BJ (cell line): ENCODE measurements around the gene ZBTB3. TPM values are rescaled to one million over a fixed set of nuclear protein-coding genes. Genes with fewer than 3 reads are reported as not detected.

Experiments used
- CTCF ChIA-PET: fragments of 350-600 bp; formaldehyde crosslinking; extraction: SDS; loops from one replicate; lab custom pipeline; 2021; ENCODE audit warnings: antibody characterized with exemption, inconsistent platforms; lab: Yijun Ruan, JAX
- POLR2A ChIA-PET: fragments of 300-600 bp; sonication (Branson Sonifier 250); formaldehyde crosslinking; extraction: SDS; loops from one replicate; lab custom pipeline; 2021; ENCODE audit warnings: antibody characterized with exemption; lab: Charles Lee
- DNase-seq: peaks from one replicate; pipeline ENCODE4 v3.0.0-alpha.2; 2011; ENCODE audit warnings: low read depth
- H3K27me3 ChIP-seq: 2 replicates; pipeline ENCODE4 v1.6.0; 2011; ENCODE audit warnings: low read length; ENCODE audit not compliant: control insufficient read depth, insufficient read depth
- H3K36me3 ChIP-seq: 2 replicates; pipeline ENCODE4 v1.5.1; 2011; ENCODE audit warnings: low read length; ENCODE audit not compliant: control insufficient read depth, insufficient read depth
- H3K4me3 ChIP-seq: 2 replicates; pipeline ENCODE4 v1.5.1; 2011; ENCODE audit warnings: low read depth, mild to moderate bottlenecking, control low read depth, low read length
- polyA plus RNA-seq: library from polyadenylated mRNA; depleted of rRNA; stranded (reverse); fragments of >200 nt; gene quantifications from 2 replicates; pipeline ENCODE4 v1.2.3, GENCODE V29; 2011
- TF ChIP-seq, protein P1 (sequence below): IDR thresholded peaks from 2 replicates; pipeline ENCODE4 v1.5.1; 2011; ENCODE audit warnings: low read depth, mild to moderate bottlenecking, control low read depth, inconsistent platforms, low read length, moderate library complexity; ENCODE audit not compliant: insufficient read depth

The ZBTB3 gene
- polyA plus RNA-seq, 1 experiment: 3.8 TPM

DNA sequence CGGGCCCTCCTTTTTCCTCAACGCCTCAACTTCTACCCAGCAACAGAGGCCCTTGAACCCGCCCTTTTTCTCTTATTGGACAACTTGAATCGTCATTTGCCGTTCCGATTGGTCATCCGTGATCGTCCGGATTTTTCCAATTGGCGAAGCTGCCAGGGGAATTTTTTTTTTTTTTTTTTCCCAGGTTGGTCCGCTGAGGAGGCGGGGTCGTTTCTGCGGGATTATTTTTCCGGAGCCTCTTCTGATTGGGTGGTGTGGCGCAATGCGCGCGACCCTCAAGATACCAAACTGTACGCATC, 26.1 kb downstream of the ZBTB3 start:
- H3K27me3 ChIP-seq: no peaks in the 10 kb centered on the region
- peak overlapping the region; percentile 88 for H3K4me3 ChIP-seq
- H3K36me3 ChIP-seq: peaks cover 3% of the 10 kb centered on the region; the same call in 1 of the 2 replicates
- CTCF ChIA-PET: interaction anchor here (0.6 to 1.4 kb wide), 7 partner anchors 11 to 130 kb away, joined by 3 read pairs; partner anchors contain the start of gene BSCL2
- TF ChIP-seq, protein P1, sequence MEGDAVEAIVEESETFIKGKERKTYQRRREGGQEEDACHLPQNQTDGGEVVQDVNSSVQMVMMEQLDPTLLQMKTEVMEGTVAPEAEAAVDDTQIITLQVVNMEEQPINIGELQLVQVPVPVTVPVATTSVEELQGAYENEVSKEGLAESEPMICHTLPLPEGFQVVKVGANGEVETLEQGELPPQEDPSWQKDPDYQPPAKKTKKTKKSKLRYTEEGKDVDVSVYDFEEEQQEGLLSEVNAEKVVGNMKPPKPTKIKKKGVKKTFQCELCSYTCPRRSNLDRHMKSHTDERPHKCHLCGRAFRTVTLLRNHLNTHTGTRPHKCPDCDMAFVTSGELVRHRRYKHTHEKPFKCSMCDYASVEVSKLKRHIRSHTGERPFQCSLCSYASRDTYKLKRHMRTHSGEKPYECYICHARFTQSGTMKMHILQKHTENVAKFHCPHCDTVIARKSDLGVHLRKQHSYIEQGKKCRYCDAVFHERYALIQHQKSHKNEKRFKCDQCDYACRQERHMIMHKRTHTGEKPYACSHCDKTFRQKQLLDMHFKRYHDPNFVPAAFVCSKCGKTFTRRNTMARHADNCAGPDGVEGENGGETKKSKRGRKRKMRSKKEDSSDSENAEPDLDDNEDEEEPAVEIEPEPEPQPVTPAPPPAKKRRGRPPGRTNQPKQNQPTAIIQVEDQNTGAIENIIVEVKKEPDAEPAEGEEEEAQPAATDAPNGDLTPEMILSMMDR: no peak
- POLR2A ChIA-PET: interaction anchor here (0.6 to 2.2 kb wide), 7 partner anchors 18 to 301 kb away, joined by 4 to 12 read pairs (median 6); partner anchors contain the start of genes C11orf98, CSKMT and MTA2
- peak; percentile 82 for DNase-seq

DNA sequence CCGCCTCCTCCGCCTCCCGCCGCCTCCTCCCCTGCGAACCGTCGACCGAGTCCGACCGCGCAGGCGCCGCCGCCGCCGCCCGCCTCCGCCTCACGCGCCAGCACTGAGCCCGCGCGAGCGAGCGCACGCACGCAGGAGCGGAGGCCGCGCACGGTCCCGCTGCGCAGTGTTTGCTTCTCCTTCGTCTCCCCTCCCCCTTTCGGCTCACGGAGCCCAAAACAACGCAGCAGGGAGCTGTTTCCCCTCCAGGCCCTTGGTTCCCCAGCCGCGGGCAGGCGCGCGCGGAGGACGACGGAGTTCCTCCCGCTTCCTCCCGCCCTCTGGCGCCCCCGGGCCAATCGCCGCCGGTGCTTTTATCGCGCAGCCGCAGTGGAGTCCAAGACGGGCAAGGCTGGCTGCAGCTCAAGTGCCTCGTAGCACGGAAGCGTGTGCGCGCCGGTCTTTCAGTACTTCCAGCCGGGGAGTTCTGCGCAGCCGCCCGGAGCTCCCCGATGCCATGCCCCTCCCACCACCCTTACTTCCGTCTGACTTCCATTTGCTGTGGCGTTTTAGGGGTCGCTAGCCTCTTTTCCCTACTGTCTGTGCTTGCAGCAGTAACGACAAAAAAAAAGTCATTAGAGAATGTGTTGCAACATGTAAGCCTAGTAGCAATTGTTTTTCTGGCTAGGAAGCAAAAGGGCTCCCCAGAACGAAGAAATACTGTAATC, 26.6 kb downstream of the ZBTB3 start, which contains the start of gene HNRNPUL2:
TSS of gene HNRNPUL2 (minus strand) at position 293 of the 707 bp plus-strand sequence. CDS start 301 bp downstream, outside the sequence.
- no peaks in the 10 kb centered on the region for H3K27me3 ChIP-seq
- ChIA-PET POLR2A (interaction anchor here (0.5 to 2.2 kb wide), 12 partner anchors 18 to 300 kb away, joined by 3 to 12 read pairs (median 5); partner anchors contain the start of genes C11orf98, CSKMT, EEF1G and MTA2), CTCF (interaction anchor here (0.6 to 1.4 kb wide), 9 partner anchors 11 to 130 kb away, joined by 3 read pairs; partner anchors contain the start of genes BSCL2 and UBXN1)
- peaks cover 6% of the 10 kb centered on the region for H3K36me3 ChIP-seq
- TF ChIP-seq, protein P1: no peak; the same call in 1 of the 2 replicates
- peak within 1 kb of the TSS; percentile 88 for H3K4me3 ChIP-seq
- DNase-seq: peak; percentile 91

DNA sequence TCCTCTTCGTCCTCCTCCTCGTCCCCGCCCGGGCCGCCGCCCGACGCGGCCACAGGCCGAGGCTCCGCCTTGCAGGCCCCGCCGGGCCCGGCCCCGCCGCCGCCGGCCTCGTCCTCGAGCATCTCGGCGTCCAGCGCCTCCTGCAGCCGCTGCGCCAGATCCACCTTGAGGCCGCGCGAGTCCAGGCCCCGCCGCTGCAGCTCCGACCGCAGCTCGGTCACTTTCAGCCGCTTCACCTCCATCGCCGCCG, 27.1 kb downstream of the ZBTB3 start:
- no peak for DNase-seq
- CTCF ChIA-PET: interaction anchor here (0.9 to 1.4 kb wide), 6 partner anchors 10 to 131 kb away, joined by 3 read pairs; partner anchors contain the start of gene UBXN1
- Histone ChIP-seq H3K36me3 (peaks cover 9% of the 10 kb centered on the region), H3K27me3 (no peaks in the 10 kb centered on the region), H3K4me3 (peak overlapping the region; percentile 88)
- POLR2A ChIA-PET: interaction anchor here (0.5 to 2.2 kb wide), 10 partner anchors 18 to 153 kb away, joined by 3 to 12 read pairs (median 5); partner anchors contain the start of genes C11orf98, CSKMT, EEF1G and MTA2
- TF ChIP-seq, protein P1: no peak

DNA sequence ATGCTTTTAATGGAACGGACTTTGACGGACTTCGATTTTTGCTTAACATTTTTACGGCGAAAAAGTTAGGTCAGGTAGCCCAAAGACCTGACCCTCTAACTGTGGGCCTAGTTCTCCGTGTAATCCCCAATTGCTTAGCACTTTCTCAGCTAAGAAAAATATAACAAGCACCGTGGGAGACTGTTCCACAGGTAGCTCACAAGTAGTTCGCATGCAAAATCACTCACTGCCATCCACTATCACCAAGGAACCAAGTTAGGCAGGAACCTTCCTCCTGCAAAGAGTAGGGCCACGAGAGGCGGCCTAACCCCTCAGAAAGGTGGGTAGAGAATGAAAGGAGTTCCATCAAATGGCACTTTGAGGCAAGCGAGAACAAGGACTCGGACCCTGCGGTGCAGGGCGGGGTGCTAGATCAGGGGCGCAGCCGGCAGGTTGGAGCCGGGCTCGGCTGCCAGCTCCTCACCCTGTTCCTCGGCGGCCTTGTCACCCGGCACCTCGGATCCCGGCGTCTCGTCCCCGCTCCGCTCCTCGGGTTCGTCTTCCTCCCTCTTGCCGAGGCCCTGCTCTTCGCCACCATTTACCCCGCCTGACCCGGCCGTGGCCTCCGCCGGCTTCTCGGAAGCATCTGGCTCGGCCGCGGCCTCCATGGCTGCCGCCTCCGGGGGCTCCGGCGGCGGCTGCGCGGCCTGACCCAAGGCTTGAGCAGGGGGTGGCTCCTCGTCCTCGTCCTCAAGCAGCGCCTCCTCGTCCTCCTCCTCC, 27.6 kb downstream of the ZBTB3 start:
- no peak for DNase-seq
- peak overlapping the region; percentile 88 for H3K4me3 ChIP-seq
- POLR2A ChIA-PET: interaction anchor here (1.0 to 2.2 kb wide), 3 partner anchors 17 to 61 kb away, joined by 3 to 12 read pairs (median 3); partner anchors contain the start of genes C11orf98, CSKMT and ZBTB3
- H3K27me3 ChIP-seq: no peaks in the 10 kb centered on the region
- TF ChIP-seq, protein P1: no peak
- CTCF ChIA-PET: interaction anchor here (1.0 to 1.4 kb wide), 5 partner anchors 10 to 93 kb away, joined by 3 to 5 read pairs (median 3); partner anchors contain the start of gene UBXN1
- H3K36me3 ChIP-seq: peaks cover 11% of the 10 kb centered on the region
